H1 (cell line): ENCODE results near the gene DSP. TPM values are rescaled to one million over a fixed set of nuclear protein-coding genes. Genes with fewer than 3 reads are reported as not detected.

Experiments used
- RFX5 ChIP-seq: IDR thresholded peaks from 2 replicates; pipeline ENCODE4 v1.6.1; 2011; ENCODE audit warnings: low read depth, low read length, improper control_type of control experiment, borderline replicate concordance
- SIN3A ChIP-seq, 2 experiments: IDR thresholded peaks in 1 of 2; conservative IDR thresholded peaks in 1 of 2; 2 replicates each; pipeline ENCODE4 v1.6.1; 2011 to 2012; ENCODE audit warnings: low read length in 2 of 2, improper control_type of control experiment in 1 of 2, low read depth in 1 of 2, mild to moderate bottlenecking in 1 of 2
- polyA plus RNA-seq, 7 experiments: library from polyadenylated mRNA; depleted of rRNA in 3 of 7; stranded (reverse) in 5 of 7; unstranded in 2 of 7; fragments of >200 nt in 5 of 7; fragments of 200-250 nt in 2 of 7; gene quantifications; 1 replicate in 5 of 7; 2 replicates in 1 of 7; 4 replicates in 1 of 7; pipeline versions ENCODE4 v1.2.1 to v1.2.3, GENCODE V29; 2011 to 2013; ENCODE audit warnings: missing spikeins in 2 of 7, mixed read lengths in 2 of 7
- total RNA-seq: library from RNA; stranded (reverse); fragmentation: NEBNext Ultra II Directional; extraction: Animal tissue kit (Norgen Biotek cat#: 25700); gene quantifications from 2 replicates; pipeline ENCODE4 v1.2.1, GENCODE V29; 2021

The DSP gene
- total and polyA plus RNA-seq, 2 of the 8 experiments (the other 6 are each of a cell fraction or from before 2014, with no cell fraction given) = 14.3 to 48.5 TPM

DNA sequence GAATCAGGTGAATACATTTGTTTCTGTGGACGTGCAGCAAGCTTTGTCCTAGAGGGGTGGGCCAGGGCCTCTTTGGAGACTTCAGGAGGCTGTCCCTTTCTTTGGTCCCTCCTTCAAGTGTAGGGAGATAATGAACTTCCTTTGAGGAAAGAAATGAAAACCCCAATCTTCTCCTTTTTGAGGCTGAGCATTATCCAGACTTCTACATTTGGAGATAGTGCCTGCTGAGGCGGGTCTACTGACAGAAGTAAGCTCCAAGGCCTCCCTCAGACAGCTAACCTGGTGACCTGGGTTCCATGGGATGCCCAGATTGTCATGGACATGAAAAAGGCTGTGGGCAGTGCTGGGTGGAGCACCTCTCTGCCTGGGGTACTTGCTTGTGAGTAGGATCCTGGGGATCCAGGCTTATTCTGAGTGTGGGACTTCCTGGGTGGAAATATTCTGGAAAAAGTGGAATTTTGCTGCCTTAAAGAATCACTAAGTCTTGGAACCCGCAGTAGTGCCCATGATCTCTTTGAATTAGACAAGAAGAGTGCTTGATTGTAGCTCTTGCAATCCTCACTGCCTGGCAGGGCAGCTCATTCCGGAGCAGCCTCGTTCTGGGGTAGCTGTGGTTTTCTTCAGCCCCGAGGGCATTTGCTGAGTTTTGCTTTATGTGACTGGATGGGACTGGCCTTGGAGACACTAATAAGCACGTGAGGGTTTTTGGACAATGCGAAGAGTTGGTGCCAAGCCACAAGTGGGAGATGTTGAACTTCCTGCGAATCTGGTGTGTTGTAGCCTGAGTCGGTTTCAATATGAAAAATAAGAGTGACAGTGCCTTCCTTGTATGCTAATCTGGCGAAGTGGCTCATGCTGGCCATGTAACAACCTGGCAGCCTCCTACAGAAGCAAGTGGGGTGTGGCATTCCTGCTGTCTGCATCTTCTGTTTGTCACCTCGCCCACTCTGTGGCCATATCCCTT lies 76.6 kb downstream of the DSP start (continued):
- TF ChIP-seq SIN3A (conservative IDR thresholded peaks at IDR 0.05 in 1 of 2, IDR thresholded peaks at IDR 0.05 in 1 of 2; ENCODE audit: low read depth in 1 of 2, low read length in 2 of 2) (no peak), RFX5 (no peak)
